Stimulated activated CD4-positive, alpha-beta T cell treated with anti-CD3 and anti-CD28 coated beads, Interleukin-2, amount 100 ng/mL, for 24 hours (primary cell): ENCODE measurements around the gene GUCD1.
"Not testable (repeated sequence)": the region's sequence is repeated elsewhere in the genome, so short reads cannot be mapped to it uniquely, and the experiment has no call there.

Source experiments
- DNase-seq, 2 donors: peaks; one replicate each; pipeline ENCODE4 v3.0.0-alpha.2; 2020

GUCD1 gene

DNA sequence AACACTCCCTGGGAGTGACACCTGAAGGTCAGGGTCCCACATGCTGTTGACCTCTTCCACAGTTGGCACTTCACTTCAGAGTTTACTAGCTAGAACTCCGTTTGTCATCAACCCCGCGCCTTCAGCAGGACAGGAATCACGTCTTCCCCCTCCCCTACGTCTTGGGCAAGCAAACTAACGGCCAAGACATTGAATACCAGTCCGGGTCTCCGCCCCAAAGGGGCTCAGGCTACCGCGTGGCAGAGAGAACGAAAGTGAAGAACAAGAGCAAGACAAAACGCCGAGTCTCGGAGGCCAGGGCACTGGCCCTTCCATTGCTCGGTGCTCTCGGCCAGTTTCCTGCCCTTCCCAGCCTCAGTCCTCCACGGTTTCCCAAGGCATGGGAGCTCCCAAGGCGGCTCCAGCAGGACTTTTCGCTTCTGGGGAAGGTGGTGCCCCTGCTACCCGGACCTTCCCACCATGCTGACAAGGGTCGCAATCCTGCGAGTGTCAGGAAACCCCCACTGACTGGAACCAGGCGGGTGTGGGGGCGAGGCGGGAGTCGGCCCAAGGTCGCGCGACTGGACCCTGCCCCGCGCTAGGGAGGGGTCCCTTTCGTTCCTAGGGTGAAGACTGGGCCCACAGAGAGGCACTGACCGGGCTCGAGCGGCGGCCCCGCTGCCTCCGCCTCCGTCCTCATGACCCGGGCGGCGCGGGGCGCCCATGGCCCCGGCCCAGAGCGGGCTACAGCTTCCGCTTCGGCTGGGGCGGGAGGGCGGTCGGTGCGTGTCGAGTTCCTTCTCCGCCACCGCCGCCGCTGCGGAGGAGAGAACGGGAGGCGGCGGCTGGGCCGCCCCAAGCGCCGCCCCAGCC lies at the start of gene GUCD1:
GUCD1 (minus strand) TSS at position 826 of the 852 bp plus-strand sequence; CDS start at position 679, 147 bp downstream.
- DNase-seq = peak; percentile 35 to 37

DNA sequence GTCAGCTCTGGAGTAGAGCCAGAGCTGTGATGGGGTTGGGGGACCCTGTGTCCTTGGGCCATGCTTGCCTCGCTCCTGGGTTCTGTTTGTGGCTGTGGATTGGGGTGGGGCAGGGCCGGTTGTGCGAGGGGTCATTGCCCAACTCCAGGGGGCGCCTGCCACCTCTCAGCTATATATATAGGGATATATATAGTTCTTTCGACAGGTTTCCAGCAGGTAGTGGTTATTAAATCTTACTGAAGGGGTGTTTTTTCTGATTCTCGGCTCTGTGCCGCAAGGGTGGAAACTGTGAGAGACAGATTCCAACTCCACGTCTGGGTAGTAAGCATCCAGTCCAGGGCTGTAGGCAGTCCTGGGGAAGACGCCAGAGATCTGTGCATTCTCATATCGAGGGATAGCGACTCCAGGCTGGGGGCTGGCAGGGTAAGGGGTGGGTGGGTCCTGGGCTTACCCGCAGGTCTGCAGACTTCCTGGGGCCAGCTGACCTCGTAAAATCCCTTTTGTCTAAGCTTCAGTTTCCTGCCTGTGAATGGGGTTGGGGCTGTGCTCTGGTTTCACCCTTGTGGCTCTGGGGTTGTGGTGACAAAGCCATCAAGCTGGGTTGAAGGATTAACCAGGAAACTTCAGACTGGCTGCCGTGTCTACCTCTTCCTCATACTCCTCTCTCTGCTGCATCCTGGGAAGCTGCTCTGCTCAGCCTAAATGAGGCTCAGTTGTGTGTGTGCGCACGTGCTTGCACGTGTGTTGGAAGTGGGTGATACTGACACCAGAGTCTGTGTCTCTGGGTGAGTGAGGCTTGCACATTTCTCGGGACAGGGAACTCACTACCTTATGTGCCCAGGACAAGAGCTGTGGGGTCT lies 49.1 kb upstream of the GUCD1 start:
- DNase-seq = peak in 1 of 2 donors; percentile 33

DNA sequence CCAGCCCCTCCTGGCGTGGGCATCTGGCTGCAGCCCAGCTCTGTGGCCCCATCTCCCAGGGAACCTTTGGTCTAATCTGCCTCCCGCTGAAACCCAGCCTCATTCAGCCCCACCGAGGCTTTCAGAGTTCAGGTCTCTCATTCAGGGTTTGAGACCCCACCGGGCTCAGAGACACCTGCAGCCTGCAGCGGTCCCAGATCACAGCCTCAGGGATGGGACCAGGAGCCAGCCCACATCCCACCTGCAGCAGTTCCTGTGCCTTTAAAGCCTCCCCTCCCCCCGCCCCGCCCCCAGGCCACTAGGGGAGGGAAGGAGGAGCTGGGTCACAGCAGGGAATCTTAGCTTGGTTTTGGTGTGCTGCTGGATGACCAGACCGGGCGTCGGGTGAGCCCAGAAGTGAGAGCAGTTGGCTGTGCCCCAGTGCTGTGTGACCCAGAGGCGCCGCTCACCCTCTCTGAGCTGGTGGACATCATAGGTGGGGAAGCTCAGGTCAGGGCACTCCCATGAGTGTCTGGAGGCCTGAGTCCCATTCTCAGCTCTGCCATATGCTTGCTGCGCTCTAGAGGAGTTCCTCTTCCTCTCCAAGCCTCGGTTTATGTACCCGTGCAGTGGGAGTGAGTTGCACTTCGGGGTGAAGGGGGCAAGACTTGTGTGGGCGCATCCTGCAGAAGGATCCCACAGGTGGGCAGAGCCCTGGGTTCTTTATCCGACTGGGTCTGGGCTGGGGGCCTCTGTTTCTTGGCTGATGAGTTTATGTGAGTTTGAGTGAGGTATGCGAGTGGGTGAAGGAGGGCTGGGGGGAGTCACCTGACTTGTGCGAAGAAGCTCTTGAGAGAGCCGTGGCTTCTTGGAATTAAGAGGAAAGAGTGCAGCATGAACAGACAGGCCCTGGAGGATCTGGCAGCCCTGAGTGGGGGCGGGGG lies 48.2 kb upstream of the GUCD1 start, which contains the start of gene GGT1:
GGT1 (plus strand) TSS at position 347 of the 923 bp plus-strand sequence. CDS start 7,889 bp downstream, outside the sequence.
- not testable (repeated sequence) for DNase-seq

DNA sequence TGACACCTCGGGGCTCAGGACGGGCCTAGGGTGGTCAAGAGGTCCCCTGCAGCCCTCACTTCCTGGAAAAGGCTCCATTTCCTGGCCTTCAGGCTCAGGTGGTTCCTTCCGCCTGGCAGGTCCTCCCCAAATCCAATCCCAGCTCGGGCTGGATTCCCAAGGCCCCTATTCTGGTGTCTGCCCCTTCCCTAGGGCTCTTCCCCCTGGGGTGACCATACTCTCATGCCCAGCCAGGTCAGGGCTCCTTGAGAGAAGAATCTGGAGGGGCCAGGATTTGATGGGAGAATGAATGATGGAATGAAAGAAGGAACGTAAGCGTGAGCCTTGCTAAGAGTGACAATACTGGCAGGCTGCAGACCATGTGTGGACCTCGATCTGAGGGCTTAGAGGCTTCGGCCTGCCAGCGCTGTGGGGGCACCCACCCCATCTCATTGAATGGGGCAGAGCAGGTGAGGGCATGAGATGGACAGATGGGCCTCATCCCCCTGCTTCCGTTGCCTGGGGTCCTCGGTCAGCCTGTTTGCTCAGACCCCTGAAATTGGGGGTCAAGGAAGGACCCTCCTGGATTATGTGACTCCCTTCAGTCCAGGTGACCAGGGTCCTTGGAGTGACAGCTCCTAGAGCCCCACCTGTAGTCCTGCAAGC lies 47.3 kb upstream of the GUCD1 start:
- DNase-seq = not testable (repeated sequence)

DNA sequence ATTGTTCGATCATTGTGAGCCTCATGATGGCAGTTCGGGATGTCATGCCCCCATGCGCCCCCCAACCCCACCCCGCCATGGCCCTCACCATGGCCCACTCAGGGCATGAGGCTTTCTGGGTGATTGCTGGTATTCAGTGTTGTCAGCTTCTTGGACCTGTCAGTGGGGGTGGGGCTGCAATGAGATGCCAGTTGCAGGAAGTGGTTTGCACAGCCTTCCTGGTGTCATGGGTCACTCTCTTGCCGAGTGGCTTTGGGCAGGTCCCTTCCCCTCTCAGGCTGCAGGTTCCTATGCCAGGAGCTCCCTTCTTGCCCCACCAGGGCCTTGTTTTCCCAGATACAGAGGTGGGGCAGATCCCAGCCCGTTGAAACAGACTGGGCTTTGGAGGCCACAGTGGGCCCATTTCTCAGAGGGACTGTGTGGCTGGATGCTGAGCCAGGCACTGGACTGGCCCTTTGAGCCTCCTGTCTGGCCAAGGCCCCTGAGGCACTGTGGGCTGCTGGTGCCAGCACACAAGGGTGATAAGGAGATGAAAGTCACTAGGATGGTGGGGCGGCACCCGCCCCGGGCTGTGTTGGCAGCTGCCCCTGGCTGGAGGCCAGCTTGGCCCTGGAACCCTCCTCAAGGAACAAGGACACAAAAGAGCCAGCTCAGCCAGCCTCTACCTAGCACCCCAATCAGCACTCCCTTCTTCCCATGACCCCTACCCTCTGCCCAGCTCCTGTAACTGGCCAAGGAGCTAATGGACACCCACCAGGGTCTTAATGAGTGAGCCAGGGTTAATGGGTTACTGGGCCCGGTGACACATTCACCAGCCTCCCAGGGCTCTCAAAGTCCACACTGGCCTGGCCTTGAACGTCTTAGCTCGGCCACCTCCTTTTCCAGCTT lies 46.5 kb upstream of the GUCD1 start:
- no peak for DNase-seq

DNA sequence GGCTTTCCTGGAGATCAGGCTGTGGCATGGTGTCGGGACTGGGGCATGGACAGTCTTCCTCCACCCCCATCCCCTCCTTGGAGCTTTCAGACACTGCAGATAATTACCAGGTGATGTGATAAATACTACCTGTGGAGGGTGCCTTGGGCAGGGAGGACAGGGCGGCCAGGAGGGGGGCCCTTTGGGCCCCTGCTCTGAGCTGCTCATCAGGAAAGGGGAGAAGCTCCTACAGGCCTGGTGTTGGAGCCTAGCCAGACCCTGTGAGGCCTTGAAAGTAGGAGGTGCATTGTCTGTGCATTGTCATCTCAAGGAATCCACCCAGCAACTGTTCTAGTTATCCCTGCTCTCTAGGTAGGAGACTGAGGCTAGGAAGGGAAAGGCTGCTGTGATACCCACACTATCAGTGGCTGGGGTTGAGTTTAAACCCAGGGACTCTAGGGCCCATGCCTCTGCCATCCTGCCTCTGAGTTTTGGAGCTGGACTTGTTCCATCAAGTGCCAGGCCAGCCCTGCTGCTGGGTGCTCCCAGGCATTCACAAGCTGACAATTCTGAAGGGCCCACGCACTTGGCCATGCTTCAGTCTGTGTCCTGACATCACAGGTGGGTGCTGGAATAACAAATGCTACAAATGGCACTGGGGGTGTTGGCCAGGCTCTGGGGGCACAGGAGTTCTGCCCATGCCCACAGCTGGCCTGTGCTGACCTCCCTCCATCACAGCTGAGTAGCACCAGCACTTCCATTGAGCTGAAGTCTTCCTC lies 45.2 kb upstream of the GUCD1 start:
- not testable (repeated sequence) for DNase-seq

DNA sequence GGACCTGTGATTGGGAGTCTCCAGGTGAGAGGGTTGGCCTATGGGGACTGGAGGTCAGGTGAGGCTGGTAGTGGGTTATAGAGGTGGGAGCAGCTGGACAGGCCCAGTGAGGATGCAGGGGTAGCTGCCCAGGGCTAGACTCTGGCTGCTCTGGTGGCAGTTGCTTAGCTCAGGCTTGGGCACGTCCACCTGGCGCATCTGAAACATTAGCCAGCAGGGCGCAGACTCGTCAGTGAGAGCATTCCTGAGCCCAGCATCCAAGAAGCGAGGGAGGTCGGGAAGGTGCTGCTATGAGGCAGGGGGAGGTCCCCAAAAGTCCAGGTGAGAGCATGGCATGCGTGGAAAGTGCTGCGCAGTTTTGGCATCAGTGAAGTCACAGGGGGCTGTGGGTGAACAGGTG lies 44.6 kb upstream of the GUCD1 start:
- no peak for DNase-seq

DNA sequence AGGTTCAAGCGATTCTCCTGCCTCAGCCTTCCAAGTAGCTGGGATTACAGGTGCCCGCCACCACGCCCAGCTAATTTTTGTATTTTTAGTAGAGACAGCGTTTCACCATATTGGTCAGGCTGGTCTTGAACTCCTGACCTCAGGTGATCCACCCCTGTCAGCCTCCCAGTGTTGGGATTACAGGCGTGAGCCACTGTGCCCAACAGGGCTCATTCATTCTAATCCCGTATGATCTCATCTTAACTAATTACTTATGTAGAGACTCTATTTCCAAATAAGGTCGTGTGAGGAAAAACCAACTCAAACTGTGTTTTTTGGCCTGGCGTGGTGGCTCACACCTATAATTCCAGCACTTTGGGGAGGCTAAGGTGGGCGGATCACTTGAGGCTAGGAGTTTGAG lies 42.1 kb upstream of the GUCD1 start:
- DNase-seq = not testable (repeated sequence)

DNA sequence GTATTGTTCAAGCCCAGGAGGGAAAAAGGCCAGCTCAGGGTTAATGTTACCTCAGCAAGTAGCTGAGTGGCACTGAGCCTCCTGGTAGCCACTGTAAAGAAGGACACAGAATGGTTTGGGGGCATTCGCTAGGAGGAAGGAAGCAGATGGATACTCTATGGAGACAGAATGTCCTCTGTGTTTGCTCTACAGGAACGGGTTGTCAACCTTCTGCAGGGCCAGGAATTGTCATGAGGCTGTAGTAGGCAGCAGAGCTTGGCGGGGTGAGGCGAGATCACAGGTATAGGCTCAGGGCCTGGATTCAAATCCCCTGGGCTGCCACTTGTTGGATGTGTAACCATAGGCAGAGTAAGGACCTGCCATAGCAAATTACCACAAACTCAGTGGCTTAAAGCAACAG lies 40.9 kb upstream of the GUCD1 start:
- DNase-seq = no peak

DNA sequence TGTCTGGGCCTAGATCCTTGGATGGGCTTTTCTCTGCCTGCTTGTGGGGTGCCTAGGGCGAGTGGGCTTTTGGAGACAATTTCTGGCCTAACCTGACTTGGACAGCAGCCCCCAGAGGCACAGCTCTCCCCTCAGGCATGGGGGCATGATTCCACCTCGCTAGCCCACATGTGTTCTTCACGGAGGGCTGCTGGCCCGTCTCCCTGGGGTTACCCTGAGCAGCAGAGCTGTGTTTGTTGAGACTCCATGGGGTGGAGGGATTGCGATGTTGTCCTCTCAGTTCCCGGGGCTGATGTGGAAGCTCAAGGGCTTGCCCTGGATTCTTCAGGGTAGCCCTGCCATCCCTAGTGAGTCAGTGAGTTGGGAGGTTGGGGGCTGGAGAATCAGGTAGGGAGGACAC lies 40.3 kb upstream of the GUCD1 start:
- no peak for DNase-seq

DNA sequence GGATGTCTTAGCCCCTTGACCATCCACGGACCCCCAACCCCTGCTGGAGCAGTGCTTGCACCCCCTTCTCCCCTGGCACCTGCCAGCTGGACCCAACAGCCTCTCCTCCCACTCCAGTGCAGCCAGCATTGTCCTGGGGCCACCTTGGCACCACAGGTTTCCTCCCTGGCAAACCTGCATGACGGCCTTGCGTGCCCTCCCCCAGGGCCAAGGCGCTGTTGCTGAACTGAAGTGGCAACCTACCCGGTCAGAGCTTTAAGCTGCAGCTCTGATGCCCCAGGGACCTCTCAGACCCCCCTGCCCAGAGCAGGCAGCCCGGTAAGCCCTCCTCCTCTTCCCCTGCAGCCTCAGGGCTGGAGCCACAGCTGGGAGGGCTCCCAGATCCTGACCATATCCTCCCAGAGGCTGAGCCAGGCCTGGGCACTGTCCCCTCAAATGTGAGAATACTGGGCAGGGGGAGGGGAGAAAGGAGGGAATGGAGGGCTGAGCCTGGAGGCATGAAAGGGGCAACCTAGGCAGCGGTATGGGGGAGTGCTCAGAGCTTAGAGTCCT lies 39.7 kb upstream of the GUCD1 start:
- DNase-seq = no peak

DNA sequence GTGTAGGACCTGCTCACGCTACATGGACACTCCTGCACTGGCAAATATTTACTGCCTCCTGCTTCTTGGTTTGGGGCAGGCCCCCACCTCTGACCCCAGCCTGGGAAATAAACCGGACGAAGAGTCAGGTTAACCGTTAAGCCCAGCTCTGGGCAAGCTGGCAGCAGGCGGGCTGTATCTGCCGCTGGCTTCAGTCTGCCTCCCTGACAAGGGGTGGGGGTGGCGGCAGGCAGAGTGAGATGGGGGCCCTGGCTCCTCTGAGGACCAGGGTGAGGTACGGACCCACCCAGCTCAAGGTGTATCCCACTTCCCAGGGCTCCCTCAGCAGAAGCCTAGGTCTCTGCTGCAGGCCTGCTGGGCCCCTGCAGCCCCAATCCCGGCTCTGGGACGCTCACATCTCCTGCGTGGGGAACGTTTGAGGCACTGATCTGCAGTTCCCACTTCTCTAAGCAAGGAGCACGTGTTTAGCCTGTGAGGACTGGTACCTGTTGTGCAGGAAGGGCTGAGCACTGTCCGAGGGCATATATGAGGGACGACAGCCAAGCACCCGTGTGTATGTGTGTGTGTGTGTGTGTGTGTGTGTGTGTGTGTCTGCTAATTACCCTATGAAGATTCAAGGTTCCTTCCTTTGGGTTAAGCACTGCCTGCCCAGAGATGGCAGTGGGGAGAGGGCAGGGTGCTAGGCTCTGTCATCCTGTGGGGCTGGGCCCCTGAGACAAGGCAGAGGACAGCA lies 39.1 kb upstream of the GUCD1 start:
- no peak for DNase-seq

DNA sequence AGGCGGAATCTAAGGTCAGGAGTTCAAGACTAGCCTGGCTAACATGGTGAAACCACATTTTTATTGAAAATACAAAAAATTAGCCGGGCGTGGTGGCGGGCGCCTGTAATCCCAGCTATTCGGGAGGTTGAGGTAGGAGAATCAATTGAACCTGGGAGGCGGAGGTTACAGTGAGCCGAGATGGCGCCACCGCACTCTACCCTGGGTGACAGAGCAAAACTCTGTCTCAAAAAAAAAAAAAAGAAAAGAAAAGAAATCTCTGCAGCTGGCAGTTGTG lies 38.6 kb upstream of the GUCD1 start:
- DNase-seq = not testable (repeated sequence)

DNA sequence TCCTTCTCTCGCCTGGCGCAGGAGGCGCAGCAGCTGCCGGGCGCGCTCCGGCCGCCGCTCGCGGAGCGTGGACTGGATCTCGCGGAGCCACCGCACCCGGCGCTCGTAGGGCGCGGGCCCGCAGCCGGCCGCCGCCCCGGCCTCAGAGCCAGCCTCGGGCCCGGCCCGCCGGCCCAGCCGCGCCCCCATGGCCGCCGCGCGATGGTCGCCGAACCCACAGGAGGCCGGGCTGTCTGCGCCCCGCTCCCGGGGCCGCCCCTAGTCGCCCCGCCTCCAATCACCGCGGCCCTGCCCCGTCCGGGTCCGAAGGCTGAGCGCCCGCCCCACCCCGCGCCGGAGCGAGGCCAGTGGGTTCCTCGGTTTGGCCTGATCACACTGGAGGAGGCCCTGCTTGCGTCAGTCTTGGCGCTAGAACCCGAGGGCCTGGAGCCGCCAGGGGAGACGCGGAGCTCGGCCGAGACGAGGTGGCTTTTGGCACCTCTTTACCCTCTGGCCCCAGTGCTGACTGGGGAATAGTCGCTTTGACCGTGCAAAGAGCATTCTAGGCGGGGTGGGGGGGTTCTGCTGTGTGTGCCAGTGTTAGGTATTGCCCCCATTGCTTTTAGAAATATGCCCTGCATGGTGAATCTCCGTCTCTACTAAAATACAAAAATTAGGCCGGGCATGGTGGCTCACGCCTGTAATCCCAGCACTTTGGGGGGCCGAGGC lies 38.1 kb upstream of the GUCD1 start, which contains the start of gene LRRC75B:
LRRC75B (minus strand) TSS at position 223 of the 708 bp plus-strand sequence; CDS start at position 189, 34 bp downstream.
- DNase-seq = peak in 1 of 2 donors; percentile 65

DNA sequence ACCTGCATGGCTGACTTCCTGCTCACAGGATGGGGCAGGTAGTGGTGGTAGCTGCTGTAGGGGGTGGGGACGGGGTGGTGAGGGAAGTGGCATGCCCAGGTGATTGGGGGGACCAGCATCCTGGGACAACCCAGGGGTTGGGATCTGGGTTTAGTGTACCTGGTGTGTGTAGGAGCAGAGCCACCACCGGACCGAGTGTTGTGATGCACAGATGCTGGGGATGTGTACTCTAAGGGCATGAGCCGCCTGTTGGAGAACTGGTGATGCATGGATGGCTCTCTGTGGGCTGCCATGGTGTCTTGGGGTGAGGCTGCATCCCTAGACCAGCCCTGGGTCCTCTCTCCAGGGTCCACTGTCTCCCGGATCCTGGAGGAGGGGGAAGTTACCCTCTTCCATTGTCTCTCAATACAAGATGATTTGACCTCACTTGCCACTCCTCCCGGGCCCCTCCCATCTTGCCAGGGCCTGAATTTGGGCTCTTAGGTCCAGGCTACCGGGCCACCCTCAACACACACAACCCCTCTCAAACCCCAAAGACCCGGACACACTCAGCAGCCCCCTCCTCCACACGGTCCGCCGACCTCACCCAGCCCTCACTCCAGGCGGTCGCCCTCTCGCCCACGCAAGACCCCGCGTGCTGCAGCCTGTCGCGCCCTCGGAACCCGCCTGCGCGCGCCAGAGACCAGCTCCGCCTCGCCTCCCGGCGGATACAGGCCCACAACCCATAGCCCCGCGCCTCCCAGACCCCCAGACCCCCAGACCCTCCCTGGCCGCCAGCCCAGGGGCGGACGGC lies 37.3 kb upstream of the GUCD1 start:
- DNase-seq = peak in 1 of 2 donors; percentile 21

DNA sequence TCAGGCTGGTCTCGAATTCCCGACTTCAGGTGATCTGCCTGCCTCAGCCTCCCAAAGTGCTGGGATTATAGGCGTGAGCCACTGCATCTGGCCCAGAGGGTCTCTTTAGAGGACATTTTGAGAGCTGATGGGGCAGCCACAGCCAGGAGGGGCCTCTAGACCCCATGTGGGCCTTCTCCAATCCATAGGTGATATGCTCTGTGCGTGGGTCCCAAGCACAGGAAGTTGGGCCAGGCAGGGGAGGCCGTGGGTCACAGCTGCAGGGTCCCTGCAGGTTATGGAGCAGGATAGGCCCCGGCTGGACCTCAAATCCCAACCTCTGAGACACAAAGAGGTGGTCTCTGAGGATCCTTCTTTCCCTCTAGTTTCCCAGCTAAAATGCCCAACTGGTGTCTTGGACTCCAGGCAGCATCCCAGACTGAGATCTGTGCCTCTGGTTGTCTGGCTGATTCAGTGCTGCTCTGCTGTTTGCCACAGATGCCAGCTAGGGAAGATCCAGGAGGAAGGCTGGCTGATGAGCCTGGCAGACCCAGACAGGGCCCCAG lies 36.4 kb upstream of the GUCD1 start:
- no peak for DNase-seq

DNA sequence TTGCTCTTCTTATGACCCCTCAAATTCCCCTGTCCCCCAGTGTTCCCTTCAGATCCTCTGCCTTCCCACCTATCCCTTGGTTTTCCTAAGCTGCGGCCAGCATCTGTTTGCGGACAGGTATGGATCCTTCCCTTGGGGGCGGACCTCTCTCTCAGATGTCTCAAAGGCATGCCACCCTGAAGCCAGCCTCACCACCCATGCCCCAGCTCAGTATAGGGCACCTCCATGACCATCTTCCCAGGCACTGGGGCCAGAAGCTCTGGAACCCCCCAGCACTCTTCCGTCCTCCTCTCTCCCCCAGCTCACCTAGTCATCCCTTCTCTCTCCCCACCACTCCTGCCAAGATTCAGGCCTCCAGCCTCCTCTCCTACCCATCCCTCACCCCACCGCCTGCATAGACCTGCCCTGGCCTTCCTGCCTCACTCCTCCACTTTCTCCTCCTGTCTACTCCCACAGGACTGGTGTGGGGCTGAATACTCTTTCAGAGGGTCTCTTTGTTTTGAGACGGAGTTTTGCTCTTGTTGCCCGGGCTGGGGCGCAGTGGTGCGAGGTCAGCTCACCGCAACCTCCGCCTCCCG lies 35.7 kb upstream of the GUCD1 start:
- DNase-seq = no peak
